Liver (tissue), 9 donors: ENCODE results near the gene TMEM91. TPM values are rescaled to one million over a fixed set of nuclear protein-coding genes. Genes with fewer than 3 reads are reported as not detected.

ENCODE experiments used
- DNase-seq: peaks from one replicate; pipeline ENCODE4 v3.0.0-alpha.2; 2017; ENCODE audit warnings: low spot score
- H3K27ac ChIP-seq, 2 donors: one replicate each; pipeline ENCODE4 v1.7.0; 2013; ENCODE audit warnings: inconsistent platforms in 2 of 2, low read length in 2 of 2, control low read depth in 1 of 2, low read depth in 1 of 2, mild to moderate bottlenecking in 1 of 2
- H3K27me3 ChIP-seq, 4 donors: one replicate each; pipeline versions ENCODE4 v1.6.1 to v1.7.0; 2013; ENCODE audit warnings: low read length in 3 of 4, inconsistent platforms in 1 of 4, mild to moderate bottlenecking in 1 of 4, moderate library complexity in 1 of 4; ENCODE audit not compliant: control insufficient read depth in 4 of 4, insufficient read depth in 4 of 4
- H3K36me3 ChIP-seq, 4 donors: one replicate each; pipeline versions ENCODE4 v1.6.1 to v1.7.0; 2013; ENCODE audit warnings: low read length in 3 of 4, mild to moderate bottlenecking in 3 of 4, low read depth in 1 of 4, moderate library complexity in 1 of 4; ENCODE audit not compliant: control insufficient read depth in 4 of 4, insufficient read depth in 3 of 4
- H3K4me1 ChIP-seq, 4 donors: one replicate each; pipeline versions ENCODE4 v1.6.1 to v1.7.0; 2013; ENCODE audit warnings: low read length in 3 of 4, mild to moderate bottlenecking in 3 of 4, moderate library complexity in 1 of 4; ENCODE audit not compliant: control insufficient read depth in 4 of 4, insufficient read depth in 4 of 4
- H3K4me3 ChIP-seq, 3 donors: one replicate each; pipeline versions ENCODE4 v1.6.1 to v1.7.0; 2013; ENCODE audit warnings: low read length in 3 of 3, control low read depth in 1 of 3, low read depth in 1 of 3, mild to moderate bottlenecking in 1 of 3
- H3K9ac ChIP-seq, 2 donors: one replicate each; pipeline ENCODE4 v1.7.0; 2013; ENCODE audit warnings: low read length in 2 of 2, mild to moderate bottlenecking in 2 of 2, moderate library complexity in 2 of 2, control low read depth in 1 of 2, low read depth in 1 of 2
- H3K9me3 ChIP-seq, 4 donors: one replicate each; pipeline versions ENCODE4 v1.6.1 to v1.7.0; 2013; ENCODE audit warnings: low read length in 3 of 4; ENCODE audit not compliant: control insufficient read depth in 4 of 4
- EGR1 ChIP-seq, 2 donors: IDR thresholded peaks; 2 replicates each; pipeline ENCODE4 v1.6.1; 2016 to 2018; ENCODE audit warnings: antibody characterized with exemption in 2 of 2, low read depth in 2 of 2
- FOXA1 ChIP-seq: IDR thresholded peaks from 2 replicates; pipeline ENCODE4 v1.6.1; 2016; ENCODE audit warnings: antibody characterized with exemption
- FOXA2 ChIP-seq: IDR thresholded peaks from 2 replicates; pipeline ENCODE4 v1.6.1; 2016; ENCODE audit warnings: antibody characterized with exemption
- GABPA ChIP-seq, 2 donors: IDR thresholded peaks in 1 of 2; conservative IDR thresholded peaks in 1 of 2; 2 replicates each; pipeline ENCODE4 v1.6.1; 2016; ENCODE audit warnings: antibody characterized with exemption in 2 of 2, mild to moderate bottlenecking in 1 of 2, moderate library complexity in 1 of 2
- HNF4A ChIP-seq, 2 donors: conservative IDR thresholded peaks; 2 replicates each; pipeline ENCODE4 v1.6.1; 2016; ENCODE audit warnings: antibody characterized with exemption in 2 of 2, mild to moderate bottlenecking in 2 of 2
- HNF4G ChIP-seq: IDR thresholded peaks from 2 replicates; pipeline ENCODE4 v1.6.1; 2016; ENCODE audit warnings: antibody characterized with exemption
- JUND ChIP-seq, 2 donors: IDR thresholded peaks; 2 replicates each; pipeline ENCODE4 v1.6.1; 2016; ENCODE audit warnings: antibody characterized with exemption in 2 of 2
- NR2F2 ChIP-seq: IDR thresholded peaks from 2 replicates; pipeline ENCODE4 v1.6.1; 2016; ENCODE audit warnings: antibody characterized with exemption
- RAD21 ChIP-seq, 2 donors: IDR thresholded peaks; 2 replicates each; pipeline ENCODE4 v1.6.1; 2016; ENCODE audit warnings: antibody characterized with exemption in 2 of 2, mild to moderate bottlenecking in 2 of 2
- RXRA ChIP-seq, 2 donors: IDR thresholded peaks; 2 replicates each; pipeline ENCODE4 v1.6.1; 2017 to 2018; ENCODE audit warnings: antibody characterized with exemption in 2 of 2, mild to moderate bottlenecking in 1 of 2
- SP1 ChIP-seq: IDR thresholded peaks from 2 replicates; pipeline ENCODE4 v1.6.1; 2018; ENCODE audit warnings: antibody characterized with exemption, mild to moderate bottlenecking
- TAF1 ChIP-seq: conservative IDR thresholded peaks from 2 replicates; pipeline ENCODE4 v1.6.1; 2016; ENCODE audit warnings: antibody characterized with exemption, mild to moderate bottlenecking
- YY1 ChIP-seq: IDR thresholded peaks from 2 replicates; pipeline ENCODE4 v1.6.1; 2016; ENCODE audit warnings: antibody characterized with exemption, mild to moderate bottlenecking
- WGBS: extraction: QIAGEN DNeasy Blood & Tissue Kit; methylation state at CpG from one replicate; pipeline ENCODE4 v1.1.7; 2013; 5-methylcytosine and 5-hydroxymethylcytosine counted together
- polyA plus RNA-seq, 2 donors: library from polyadenylated mRNA; stranded (reverse) in 1 of 2; unstranded in 1 of 2; fragments of 200-250 nt in 1 of 2; fragments of >200 nt in 1 of 2; fragmentation: Nextera tagmentation in 1 of 2; extraction: Ambion mirVana in 1 of 2; gene quantifications; one replicate each; pipeline versions ENCODE4 v1.2.1 to v1.2.3, GENCODE V29; 2013 to 2015
- total RNA-seq, 2 donors: library from RNA; depleted of rRNA; stranded (reverse); fragments of >200 nt; gene quantifications; one replicate each; pipeline ENCODE4 v1.2.3, GENCODE V29; 2014
- TF ChIP-seq, protein P1 (sequence below): IDR thresholded peaks from 2 replicates; pipeline ENCODE4 v1.6.1; 2016; ENCODE audit warnings: antibody characterized with exemption
- TF ChIP-seq, protein P2 (sequence below): fragments of 150-350 bp; IDR thresholded peaks from 2 replicates; pipeline ENCODE4 v1.5.1; 2017; ENCODE audit warnings: improper control_type of control experiment, low read depth, low read length; ENCODE audit not compliant: missing input control
- TF ChIP-seq, protein P3 (sequence below): IDR thresholded peaks from 2 replicates; pipeline ENCODE4 v1.6.1; 2016; ENCODE audit warnings: antibody characterized with exemption
- TF ChIP-seq, protein P4 (sequence below): IDR thresholded peaks from 2 replicates; pipeline ENCODE4 v1.6.1; 2016; ENCODE audit warnings: antibody characterized with exemption, mild to moderate bottlenecking
- TF ChIP-seq, protein P5 (sequence below): IDR thresholded peaks from 2 replicates; pipeline ENCODE4 v1.6.1; 2016; ENCODE audit warnings: antibody characterized with exemption
- donor health status: healthy.
- donor health status: healthy.
- donor health status: healthy.
- donor health status: healthy.
- donor health status: healthy.

The TMEM91 gene
- total and polyA plus RNA-seq, 4 donors: 1.6 to 4.0 (median 2.9) TPM

DNA sequence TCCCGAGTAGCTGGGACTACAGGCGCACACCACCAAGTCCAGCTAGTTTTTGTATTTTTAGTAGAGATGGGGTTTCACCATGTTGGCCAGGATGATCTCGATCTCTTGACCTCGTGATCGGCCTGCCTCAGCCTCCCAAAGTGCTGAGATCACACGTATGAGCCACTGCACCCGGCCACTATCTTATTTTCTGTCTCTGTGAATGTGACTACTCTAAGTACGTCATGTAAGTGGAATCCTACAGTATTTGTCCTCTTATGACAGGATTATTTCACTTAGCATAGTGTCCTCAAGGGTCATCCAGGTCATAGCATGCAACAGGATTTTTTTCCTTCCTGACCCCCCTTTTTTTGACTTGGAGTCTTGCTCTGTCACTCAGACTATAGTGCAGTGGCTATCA is 4.8 kb upstream of the TMEM91 start:
- H3K27ac ChIP-seq: no peak overlapping the region
- H3K27me3 ChIP-seq: no peaks in the 10 kb centered on the region
- no peaks in the 10 kb centered on the region for H3K36me3 ChIP-seq
- no peak for TF ChIP-seq YY1
- TF ChIP-seq SP1: no peak
- TF ChIP-seq, protein P1, sequence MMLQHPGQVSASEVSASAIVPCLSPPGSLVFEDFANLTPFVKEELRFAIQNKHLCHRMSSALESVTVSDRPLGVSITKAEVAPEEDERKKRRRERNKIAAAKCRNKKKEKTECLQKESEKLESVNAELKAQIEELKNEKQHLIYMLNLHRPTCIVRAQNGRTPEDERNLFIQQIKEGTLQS: no peak
- TF ChIP-seq, protein P2, sequence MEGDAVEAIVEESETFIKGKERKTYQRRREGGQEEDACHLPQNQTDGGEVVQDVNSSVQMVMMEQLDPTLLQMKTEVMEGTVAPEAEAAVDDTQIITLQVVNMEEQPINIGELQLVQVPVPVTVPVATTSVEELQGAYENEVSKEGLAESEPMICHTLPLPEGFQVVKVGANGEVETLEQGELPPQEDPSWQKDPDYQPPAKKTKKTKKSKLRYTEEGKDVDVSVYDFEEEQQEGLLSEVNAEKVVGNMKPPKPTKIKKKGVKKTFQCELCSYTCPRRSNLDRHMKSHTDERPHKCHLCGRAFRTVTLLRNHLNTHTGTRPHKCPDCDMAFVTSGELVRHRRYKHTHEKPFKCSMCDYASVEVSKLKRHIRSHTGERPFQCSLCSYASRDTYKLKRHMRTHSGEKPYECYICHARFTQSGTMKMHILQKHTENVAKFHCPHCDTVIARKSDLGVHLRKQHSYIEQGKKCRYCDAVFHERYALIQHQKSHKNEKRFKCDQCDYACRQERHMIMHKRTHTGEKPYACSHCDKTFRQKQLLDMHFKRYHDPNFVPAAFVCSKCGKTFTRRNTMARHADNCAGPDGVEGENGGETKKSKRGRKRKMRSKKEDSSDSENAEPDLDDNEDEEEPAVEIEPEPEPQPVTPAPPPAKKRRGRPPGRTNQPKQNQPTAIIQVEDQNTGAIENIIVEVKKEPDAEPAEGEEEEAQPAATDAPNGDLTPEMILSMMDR: no peak
- TF ChIP-seq, protein P3, sequence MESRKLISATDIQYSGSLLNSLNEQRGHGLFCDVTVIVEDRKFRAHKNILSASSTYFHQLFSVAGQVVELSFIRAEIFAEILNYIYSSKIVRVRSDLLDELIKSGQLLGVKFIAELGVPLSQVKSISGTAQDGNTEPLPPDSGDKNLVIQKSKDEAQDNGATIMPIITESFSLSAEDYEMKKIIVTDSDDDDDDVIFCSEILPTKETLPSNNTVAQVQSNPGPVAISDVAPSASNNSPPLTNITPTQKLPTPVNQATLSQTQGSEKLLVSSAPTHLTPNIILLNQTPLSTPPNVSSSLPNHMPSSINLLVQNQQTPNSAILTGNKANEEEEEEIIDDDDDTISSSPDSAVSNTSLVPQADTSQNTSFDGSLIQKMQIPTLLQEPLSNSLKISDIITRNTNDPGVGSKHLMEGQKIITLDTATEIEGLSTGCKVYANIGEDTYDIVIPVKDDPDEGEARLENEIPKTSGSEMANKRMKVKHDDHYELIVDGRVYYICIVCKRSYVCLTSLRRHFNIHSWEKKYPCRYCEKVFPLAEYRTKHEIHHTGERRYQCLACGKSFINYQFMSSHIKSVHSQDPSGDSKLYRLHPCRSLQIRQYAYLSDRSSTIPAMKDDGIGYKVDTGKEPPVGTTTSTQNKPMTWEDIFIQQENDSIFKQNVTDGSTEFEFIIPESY: no peak
- TF ChIP-seq HNF4A (conservative IDR thresholded peaks at IDR 0.05): no peak
- TF ChIP-seq FOXA2: no peak
- TF ChIP-seq, protein P4, sequence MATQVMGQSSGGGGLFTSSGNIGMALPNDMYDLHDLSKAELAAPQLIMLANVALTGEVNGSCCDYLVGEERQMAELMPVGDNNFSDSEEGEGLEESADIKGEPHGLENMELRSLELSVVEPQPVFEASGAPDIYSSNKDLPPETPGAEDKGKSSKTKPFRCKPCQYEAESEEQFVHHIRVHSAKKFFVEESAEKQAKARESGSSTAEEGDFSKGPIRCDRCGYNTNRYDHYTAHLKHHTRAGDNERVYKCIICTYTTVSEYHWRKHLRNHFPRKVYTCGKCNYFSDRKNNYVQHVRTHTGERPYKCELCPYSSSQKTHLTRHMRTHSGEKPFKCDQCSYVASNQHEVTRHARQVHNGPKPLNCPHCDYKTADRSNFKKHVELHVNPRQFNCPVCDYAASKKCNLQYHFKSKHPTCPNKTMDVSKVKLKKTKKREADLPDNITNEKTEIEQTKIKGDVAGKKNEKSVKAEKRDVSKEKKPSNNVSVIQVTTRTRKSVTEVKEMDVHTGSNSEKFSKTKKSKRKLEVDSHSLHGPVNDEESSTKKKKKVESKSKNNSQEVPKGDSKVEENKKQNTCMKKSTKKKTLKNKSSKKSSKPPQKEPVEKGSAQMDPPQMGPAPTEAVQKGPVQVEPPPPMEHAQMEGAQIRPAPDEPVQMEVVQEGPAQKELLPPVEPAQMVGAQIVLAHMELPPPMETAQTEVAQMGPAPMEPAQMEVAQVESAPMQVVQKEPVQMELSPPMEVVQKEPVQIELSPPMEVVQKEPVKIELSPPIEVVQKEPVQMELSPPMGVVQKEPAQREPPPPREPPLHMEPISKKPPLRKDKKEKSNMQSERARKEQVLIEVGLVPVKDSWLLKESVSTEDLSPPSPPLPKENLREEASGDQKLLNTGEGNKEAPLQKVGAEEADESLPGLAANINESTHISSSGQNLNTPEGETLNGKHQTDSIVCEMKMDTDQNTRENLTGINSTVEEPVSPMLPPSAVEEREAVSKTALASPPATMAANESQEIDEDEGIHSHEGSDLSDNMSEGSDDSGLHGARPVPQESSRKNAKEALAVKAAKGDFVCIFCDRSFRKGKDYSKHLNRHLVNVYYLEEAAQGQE: no peak
- no peak for TF ChIP-seq FOXA1
- TF ChIP-seq JUND (IDR thresholded peaks at IDR 0.05): no peak
- TF ChIP-seq RXRA (IDR thresholded peaks at IDR 0.05): no peak
- TF ChIP-seq RAD21 (IDR thresholded peaks at IDR 0.05): no peak
- no peak for TF ChIP-seq EGR1 (IDR thresholded peaks at IDR 0.05; ENCODE audit: low read depth in 2 of 2)
- TF ChIP-seq, protein P5, sequence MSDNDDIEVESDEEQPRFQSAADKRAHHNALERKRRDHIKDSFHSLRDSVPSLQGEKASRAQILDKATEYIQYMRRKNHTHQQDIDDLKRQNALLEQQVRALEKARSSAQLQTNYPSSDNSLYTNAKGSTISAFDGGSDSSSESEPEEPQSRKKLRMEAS: no peak
- TF ChIP-seq NR2F2: no peak
- TF ChIP-seq TAF1: no peak
- no peak for TF ChIP-seq HNF4G
- no peak for TF ChIP-seq GABPA (IDR thresholded peaks at IDR 0.05 in 1 of 2, conservative IDR thresholded peaks at IDR 0.05 in 1 of 2)
- DNase-seq: no peak
- 93% methylated on average over 8 of the region's 8 CpGs for WGBS
- no peak overlapping the region for H3K9ac ChIP-seq
- no peak overlapping the region for H3K4me3 ChIP-seq
- H3K9me3 ChIP-seq: no peaks in the 10 kb centered on the region
- H3K4me1 ChIP-seq: peaks cover 0 to 6% (median 2%) of the 10 kb centered on the region in 4 donors
